Mammary epithelial cell (primary cell): ENCODE data around the gene DLX4.

ENCODE experiments used
- EZH2 ChIP-seq: IDR thresholded peaks from 2 replicates; pipeline ENCODE4 v1.6.1; 2012; ENCODE audit warnings: low read length, inconsistent platforms, borderline replicate concordance
- TF ChIP-seq, protein P1 (sequence below), 2 donors: IDR thresholded peaks in 1 of 2; conservative IDR thresholded peaks in 1 of 2; 2 replicates each; pipeline ENCODE4 v1.5.1; 2011 to 2012; ENCODE audit warnings: inconsistent platforms in 2 of 2, low read length in 2 of 2, mild to moderate bottlenecking in 2 of 2, control low read depth in 1 of 2, low read depth in 1 of 2; ENCODE audit not compliant: insufficient read depth in 1 of 2; ENCODE audit errors: extremely low read depth in 1 of 2

DNA sequence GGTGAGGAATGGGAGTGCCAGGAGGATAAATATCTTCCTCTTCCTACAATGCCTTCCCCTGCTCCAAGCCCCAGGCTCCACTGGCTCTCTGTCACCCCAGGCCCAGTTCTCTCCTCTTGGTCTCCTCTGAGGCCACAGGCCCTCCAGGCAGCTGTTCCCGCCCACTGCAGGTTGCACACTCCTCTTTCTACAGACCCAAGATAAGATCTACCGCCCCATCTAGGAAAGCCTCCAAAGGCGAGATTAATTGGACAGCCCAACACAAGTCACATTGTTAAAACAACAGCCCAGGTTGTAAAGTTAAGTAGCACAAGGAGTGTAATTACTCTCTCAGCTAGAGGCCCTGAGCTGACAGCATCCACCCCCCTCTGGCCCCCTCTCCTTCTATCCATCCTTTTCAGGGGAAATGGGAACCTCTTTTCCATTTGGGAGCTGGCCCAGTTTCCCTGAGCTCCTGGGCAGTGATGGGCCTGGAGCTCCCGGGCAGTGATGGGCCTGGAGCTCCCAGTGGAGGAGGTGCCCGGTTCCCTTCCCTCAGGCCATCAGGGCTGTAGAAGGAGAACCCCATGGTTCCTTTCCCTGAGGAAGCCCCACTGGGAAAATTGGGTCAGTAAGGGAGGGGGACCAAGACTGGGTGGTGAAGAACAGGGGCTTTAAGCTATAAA, 7.3 kb downstream of the DLX4 start:
- TF ChIP-seq, protein P1, sequence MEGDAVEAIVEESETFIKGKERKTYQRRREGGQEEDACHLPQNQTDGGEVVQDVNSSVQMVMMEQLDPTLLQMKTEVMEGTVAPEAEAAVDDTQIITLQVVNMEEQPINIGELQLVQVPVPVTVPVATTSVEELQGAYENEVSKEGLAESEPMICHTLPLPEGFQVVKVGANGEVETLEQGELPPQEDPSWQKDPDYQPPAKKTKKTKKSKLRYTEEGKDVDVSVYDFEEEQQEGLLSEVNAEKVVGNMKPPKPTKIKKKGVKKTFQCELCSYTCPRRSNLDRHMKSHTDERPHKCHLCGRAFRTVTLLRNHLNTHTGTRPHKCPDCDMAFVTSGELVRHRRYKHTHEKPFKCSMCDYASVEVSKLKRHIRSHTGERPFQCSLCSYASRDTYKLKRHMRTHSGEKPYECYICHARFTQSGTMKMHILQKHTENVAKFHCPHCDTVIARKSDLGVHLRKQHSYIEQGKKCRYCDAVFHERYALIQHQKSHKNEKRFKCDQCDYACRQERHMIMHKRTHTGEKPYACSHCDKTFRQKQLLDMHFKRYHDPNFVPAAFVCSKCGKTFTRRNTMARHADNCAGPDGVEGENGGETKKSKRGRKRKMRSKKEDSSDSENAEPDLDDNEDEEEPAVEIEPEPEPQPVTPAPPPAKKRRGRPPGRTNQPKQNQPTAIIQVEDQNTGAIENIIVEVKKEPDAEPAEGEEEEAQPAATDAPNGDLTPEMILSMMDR (conservative IDR thresholded peaks at IDR 0.05 in 1 of 2, IDR thresholded peaks at IDR 0.05 in 1 of 2; ENCODE audit: extremely low read depth in 1 of 2, insufficient read depth in 1 of 2, low read depth in 1 of 2, low read length in 2 of 2), result no peak
- no peak for TF ChIP-seq EZH2
